ENCODE results near the gene EIF4B. TPM values are rescaled to one million over a fixed set of nuclear protein-coding genes. Genes with fewer than 3 reads are reported as not detected.
A peak's percentile ranks its signal among the peaks of the same experiment; 100 is the strongest.

Gene EIF4B
- total and polyA plus RNA-seq, 2 experiments from 2014 or later, result 74.8 to 501 TPM

- H2AFZ ChIP-seq, result no peak overlapping the region
- H3K4me3 ChIP-seq, result no peak overlapping the region
- peaks cover 41% of the 10 kb centered on the region for H3F3A ChIP-seq (ENCODE audit: insufficient read depth)
- H3K4me1 ChIP-seq (ENCODE audit: insufficient read depth), result peaks cover 37% of the 10 kb centered on the region
- H3K27ac ChIP-seq, result peak overlapping the region; percentile 61
- peak overlapping the region; percentile 65 for H3K9ac ChIP-seq
- peaks cover 7% of the 10 kb centered on the region; the same call in 1 of the 2 replicates for H3K36me3 ChIP-seq (ENCODE audit: low read depth)
- peak overlapping the region; percentile 7 for H3K4me2 ChIP-seq (ENCODE audit: unreplicated experiment)
- H4K20me1 ChIP-seq (ENCODE audit: insufficient read depth), result no peaks in the 10 kb centered on the region
- in situ Hi-C loops (cut with MboI), result no loop called here
- no peak for TF ChIP-seq EZH2phosphoT487 (IDR thresholded peaks at IDR 0.05; ENCODE audit: insufficient read depth, low read depth)
- no peak for TF ChIP-seq EZH2 (IDR thresholded peaks at IDR 0.05; ENCODE audit: insufficient read depth, poor library complexity, severe bottlenecking)
- H3K79me2 ChIP-seq (ENCODE audit: insufficient read depth), result no peaks in the 10 kb centered on the region
- peak; percentile 89 for DNase-seq
- no peaks in the 10 kb centered on the region for H3K9me3 ChIP-seq (ENCODE audit: low read depth)
- 38 to 40% methylated on average over 23 to 24 of the region's 24 CpGs for WGBS, 2 experiments (ENCODE audit: low coverage in 1 of 2, low lambda C conversion rate in 2 of 2, missing lambda C conversion rate in 2 of 2)
- H3K9me2 ChIP-seq (ENCODE audit: insufficient read depth), result no peaks in the 10 kb centered on the region
- H3K27me3 ChIP-seq (replicated peaks; ENCODE audit: insufficient read depth), result no peaks in the 10 kb centered on the region
These were observed 60.0 kb downstream of the EIF4B start for GRCh38 chr12:53065975-53066931.

GRCh38 chr12:53067074-53067992, 61.1 kb downstream of the EIF4B start:
- Histone ChIP-seq H3K4me2 (ENCODE audit: unreplicated experiment) (no peak overlapping the region), H3K9ac (no peak overlapping the region), H3K27me3 (replicated peaks; ENCODE audit: insufficient read depth) (no peaks in the 10 kb centered on the region), H3K9me2 (ENCODE audit: insufficient read depth) (no peaks in the 10 kb centered on the region), H4K20me1 (ENCODE audit: insufficient read depth) (no peaks in the 10 kb centered on the region), H3K27ac (peak overlapping the region; percentile 14; the same call in 1 of the 2 replicates), H3K4me1 (ENCODE audit: insufficient read depth) (peaks cover 48% of the 10 kb centered on the region), H3K36me3 (ENCODE audit: low read depth) (peaks cover 7% of the 10 kb centered on the region; the same call in 1 of the 2 replicates), H3K79me2 (ENCODE audit: insufficient read depth) (peaks cover 4% of the 10 kb centered on the region), H3K9me3 (ENCODE audit: low read depth) (no peaks in the 10 kb centered on the region), H3F3A (ENCODE audit: insufficient read depth) (peaks cover 40% of the 10 kb centered on the region), H3K4me3 (no peak overlapping the region), H2AFZ (no peak overlapping the region)
- 71 to 79% methylated on average over 7 of the region's 7 CpGs for WGBS, 2 experiments (ENCODE audit: low coverage in 1 of 2, low lambda C conversion rate in 2 of 2, missing lambda C conversion rate in 2 of 2)
- no peak for TF ChIP-seq EZH2 (IDR thresholded peaks at IDR 0.05; ENCODE audit: insufficient read depth, poor library complexity, severe bottlenecking)
- no peak for TF ChIP-seq EZH2phosphoT487 (IDR thresholded peaks at IDR 0.05; ENCODE audit: insufficient read depth, low read depth)
- in situ Hi-C loops (cut with MboI), result no loop called here
- DNase-seq, result peak; percentile 52

GRCh38 chr12:53067993-53068770, 61.9 kb downstream of the EIF4B start:
- no peak overlapping the region for H3K9ac ChIP-seq
- no peaks in the 10 kb centered on the region for H3K27me3 ChIP-seq (replicated peaks; ENCODE audit: insufficient read depth)
- no peaks in the 10 kb centered on the region for H4K20me1 ChIP-seq (ENCODE audit: insufficient read depth)
- no peak overlapping the region for H2AFZ ChIP-seq
- H3K4me1 ChIP-seq (ENCODE audit: insufficient read depth), result peaks cover 50% of the 10 kb centered on the region
- H3K9me3 ChIP-seq (ENCODE audit: low read depth), result no peaks in the 10 kb centered on the region
- in situ Hi-C loops (cut with MboI), result no loop called here
- H3K4me3 ChIP-seq, result no peak overlapping the region
- DNase-seq, result no peak
- no peak overlapping the region for H3K4me2 ChIP-seq (ENCODE audit: unreplicated experiment)
- 81 to 87% methylated on average over 13 of the region's 13 CpGs for WGBS, 2 experiments (ENCODE audit: low coverage in 1 of 2, low lambda C conversion rate in 2 of 2, missing lambda C conversion rate in 2 of 2)
- H3K36me3 ChIP-seq (ENCODE audit: low read depth), result peaks cover 7% of the 10 kb centered on the region; the same call in 1 of the 2 replicates
- H3K79me2 ChIP-seq (ENCODE audit: insufficient read depth), result peaks cover 4% of the 10 kb centered on the region
- peaks cover 32% of the 10 kb centered on the region for H3F3A ChIP-seq (ENCODE audit: insufficient read depth)
- TF ChIP-seq EZH2phosphoT487 (IDR thresholded peaks at IDR 0.05; ENCODE audit: insufficient read depth, low read depth), result no peak
- no peak for TF ChIP-seq EZH2 (IDR thresholded peaks at IDR 0.05; ENCODE audit: insufficient read depth, poor library complexity, severe bottlenecking)
- H3K27ac ChIP-seq, result peak overlapping the region; percentile 14; the same call in 1 of the 2 replicates
- no peaks in the 10 kb centered on the region for H3K9me2 ChIP-seq (ENCODE audit: insufficient read depth)
